ENCODE data around the gene LRP8. TPM values are rescaled to one million over a fixed set of nuclear protein-coding genes. Genes with fewer than 3 reads are reported as not detected.

LRP8 gene
- total and polyA plus RNA-seq, 2 donors (not counting 3 experiments of a cell fraction or from before 2014, with no cell fraction given), result 40.9 to 62.2 TPM

DNA sequence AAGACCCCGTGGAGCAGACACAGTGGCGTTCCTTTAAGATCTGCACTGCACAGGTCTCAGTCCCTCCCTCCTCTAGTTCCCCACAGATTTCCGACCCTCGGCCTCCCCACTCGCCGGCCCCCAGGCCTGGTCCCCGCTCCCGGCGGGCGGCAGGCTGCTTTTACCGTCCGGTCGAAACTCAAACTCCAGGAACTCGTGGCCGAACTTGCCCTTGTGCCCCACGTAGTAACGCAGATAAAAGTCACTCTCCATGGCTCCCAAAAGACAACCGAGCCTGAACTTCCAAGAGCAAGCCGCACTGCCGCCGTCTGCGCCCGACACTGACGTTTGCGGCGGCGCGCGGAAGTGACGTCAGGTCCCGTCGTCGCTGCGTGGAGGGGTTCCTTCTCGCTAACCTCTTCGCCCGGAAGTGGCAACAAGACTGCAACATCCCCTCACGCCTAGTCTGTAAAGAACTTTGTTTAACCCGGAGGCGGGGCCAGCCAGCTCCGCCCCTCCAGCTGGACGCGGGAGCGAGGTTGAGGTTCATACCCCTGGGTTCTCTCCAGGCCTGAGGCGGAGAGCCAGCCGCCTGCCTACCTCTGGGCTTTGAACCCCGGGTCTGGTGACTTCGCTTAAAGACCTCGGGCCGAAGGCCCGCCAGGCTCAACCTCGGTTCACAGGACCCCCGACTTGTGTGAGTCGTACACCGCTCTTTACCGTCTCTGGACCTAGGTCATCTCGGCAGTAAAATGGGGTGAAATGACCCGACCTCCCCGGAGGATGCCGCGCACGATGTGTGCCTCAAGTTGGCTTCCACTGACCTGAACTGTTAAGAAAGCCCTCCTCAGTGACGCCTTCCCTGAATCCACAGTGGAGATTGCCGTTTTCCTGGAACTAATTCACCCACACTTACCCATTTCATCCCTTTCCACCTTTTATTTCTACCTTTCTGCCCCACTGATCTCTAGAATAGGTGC lies 89.4 kb downstream of the LRP8 start, which contains the start of gene MAGOH:
Gene MAGOH, minus strand, starts transcription at position 322 of the 959 bp plus-strand sequence. Its CDS starts 70 bp downstream, at position 252.
- dilution Hi-C loops (cut with MboI; ENCODE audit: extremely low pct_ligation_motif_present, low sequenced_read_pairs), result no loop called here
- Histone ChIP-seq H3K27me3 (ENCODE audit: control insufficient read depth in 2 of 2, insufficient read depth in 2 of 2, low read length in 2 of 2) (no peaks in the 10 kb centered on the region), H4K20me1 (replicated peaks; ENCODE audit: control insufficient read depth, extremely low read depth, insufficient read depth, low read length) (no peaks in the 10 kb centered on the region), H3K4me3 (replicated peaks in 1 of 3; ENCODE audit: insufficient read depth in 1 of 3, low read depth in 1 of 3, low read length in 3 of 3) (peak within 1 kb of the TSS; percentile 82 to 97 (median 89)), H3K9ac (replicated peaks; ENCODE audit: extremely low read depth, insufficient read depth, low read length) (peak within 1 kb of the TSS; percentile 95), H3K36me3 (ENCODE audit: control insufficient read depth in 2 of 2, extremely low read depth in 1 of 2, insufficient read depth in 2 of 2, low read length in 2 of 2) (peaks cover 9 to 10% of the 10 kb centered on the region in 2 experiments), H3K4me1 (ENCODE audit: control insufficient read depth, extremely low read depth, insufficient read depth, low read length) (peaks cover 8% of the 10 kb centered on the region), H3K9me3 (replicated peaks; ENCODE audit: control insufficient read depth, insufficient read depth, low read length) (no peaks in the 10 kb centered on the region), H3K27ac (ENCODE audit: insufficient read depth, low read depth, low read length) (peak within 1 kb of the TSS; percentile 81), H3K9me1 (replicated peaks; ENCODE audit: control insufficient read depth, extremely low read depth, insufficient read depth, low read length) (no peaks in the 10 kb centered on the region), H3K79me2 (ENCODE audit: control insufficient read depth, insufficient read depth, low read length) (peaks cover 33% of the 10 kb centered on the region), H2AFZ (ENCODE audit: low read depth, low read length) (peak within 1 kb of the TSS; percentile 91), H3K4me2 (ENCODE audit: insufficient read depth, low read length) (peak within 1 kb of the TSS; percentile 94)
- TF ChIP-seq EZH2 (IDR thresholded peaks at IDR 0.05; ENCODE audit: borderline replicate concordance, low read depth, low read length, severe bottlenecking) (no peak), POLR2A (IDR thresholded peaks at IDR 0.05; ENCODE audit: low read depth, low read length) (peak; percentile 85), POLR2AphosphoS5 (IDR thresholded peaks at IDR 0.05; ENCODE audit: insufficient read depth, low read depth, low read length) (peak; percentile 89), JUN (IDR thresholded peaks at IDR 0.05; ENCODE audit: borderline replicate concordance, insufficient read depth, insufficient read length, low read depth) (no peak), MYC (IDR thresholded peaks at IDR 0.05; ENCODE audit: low read depth, low read length) (peak; percentile 6)
- TF ChIP-seq, protein P1, sequence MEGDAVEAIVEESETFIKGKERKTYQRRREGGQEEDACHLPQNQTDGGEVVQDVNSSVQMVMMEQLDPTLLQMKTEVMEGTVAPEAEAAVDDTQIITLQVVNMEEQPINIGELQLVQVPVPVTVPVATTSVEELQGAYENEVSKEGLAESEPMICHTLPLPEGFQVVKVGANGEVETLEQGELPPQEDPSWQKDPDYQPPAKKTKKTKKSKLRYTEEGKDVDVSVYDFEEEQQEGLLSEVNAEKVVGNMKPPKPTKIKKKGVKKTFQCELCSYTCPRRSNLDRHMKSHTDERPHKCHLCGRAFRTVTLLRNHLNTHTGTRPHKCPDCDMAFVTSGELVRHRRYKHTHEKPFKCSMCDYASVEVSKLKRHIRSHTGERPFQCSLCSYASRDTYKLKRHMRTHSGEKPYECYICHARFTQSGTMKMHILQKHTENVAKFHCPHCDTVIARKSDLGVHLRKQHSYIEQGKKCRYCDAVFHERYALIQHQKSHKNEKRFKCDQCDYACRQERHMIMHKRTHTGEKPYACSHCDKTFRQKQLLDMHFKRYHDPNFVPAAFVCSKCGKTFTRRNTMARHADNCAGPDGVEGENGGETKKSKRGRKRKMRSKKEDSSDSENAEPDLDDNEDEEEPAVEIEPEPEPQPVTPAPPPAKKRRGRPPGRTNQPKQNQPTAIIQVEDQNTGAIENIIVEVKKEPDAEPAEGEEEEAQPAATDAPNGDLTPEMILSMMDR (IDR thresholded peaks at IDR 0.05; ENCODE audit: extremely low read depth in 1 of 2, insufficient read depth in 1 of 2, low read depth in 1 of 2, low read length in 2 of 2), result no peak
- TF ChIP-seq, protein P2, sequence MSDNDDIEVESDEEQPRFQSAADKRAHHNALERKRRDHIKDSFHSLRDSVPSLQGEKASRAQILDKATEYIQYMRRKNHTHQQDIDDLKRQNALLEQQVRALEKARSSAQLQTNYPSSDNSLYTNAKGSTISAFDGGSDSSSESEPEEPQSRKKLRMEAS (IDR thresholded peaks at IDR 0.05; ENCODE audit: insufficient read depth, insufficient read length), result no peak
- TSS peak; percentile 95 for BruUV-seq (replicated peaks)
- DNase-seq (ENCODE audit: low read depth, low spot score), result peak; percentile 97
- intact Hi-C loops (cut with micrococcal nuclease), result loop anchor here (1.0 kb wide), 2 partner anchors 18 to 88 kb away; partner anchors contain the start of gene CZIB
- ChIA-PET POLR2A (no interaction called here), CTCF (no interaction called here)
- FAIRE-seq, result peak; percentile 98
